ENCODE data around the gene HNRNPUL1. TPM values are rescaled to one million over a fixed set of nuclear protein-coding genes. Genes with fewer than 3 reads are reported as not detected.

The HNRNPUL1 gene
- total and polyA plus RNA-seq, 10 of the 15 experiments (the other 5 are each of a cell fraction or from before 2014, with no cell fraction given), result 11.1 to 276 (median 117) TPM

- TF ChIP-seq, protein P1, sequence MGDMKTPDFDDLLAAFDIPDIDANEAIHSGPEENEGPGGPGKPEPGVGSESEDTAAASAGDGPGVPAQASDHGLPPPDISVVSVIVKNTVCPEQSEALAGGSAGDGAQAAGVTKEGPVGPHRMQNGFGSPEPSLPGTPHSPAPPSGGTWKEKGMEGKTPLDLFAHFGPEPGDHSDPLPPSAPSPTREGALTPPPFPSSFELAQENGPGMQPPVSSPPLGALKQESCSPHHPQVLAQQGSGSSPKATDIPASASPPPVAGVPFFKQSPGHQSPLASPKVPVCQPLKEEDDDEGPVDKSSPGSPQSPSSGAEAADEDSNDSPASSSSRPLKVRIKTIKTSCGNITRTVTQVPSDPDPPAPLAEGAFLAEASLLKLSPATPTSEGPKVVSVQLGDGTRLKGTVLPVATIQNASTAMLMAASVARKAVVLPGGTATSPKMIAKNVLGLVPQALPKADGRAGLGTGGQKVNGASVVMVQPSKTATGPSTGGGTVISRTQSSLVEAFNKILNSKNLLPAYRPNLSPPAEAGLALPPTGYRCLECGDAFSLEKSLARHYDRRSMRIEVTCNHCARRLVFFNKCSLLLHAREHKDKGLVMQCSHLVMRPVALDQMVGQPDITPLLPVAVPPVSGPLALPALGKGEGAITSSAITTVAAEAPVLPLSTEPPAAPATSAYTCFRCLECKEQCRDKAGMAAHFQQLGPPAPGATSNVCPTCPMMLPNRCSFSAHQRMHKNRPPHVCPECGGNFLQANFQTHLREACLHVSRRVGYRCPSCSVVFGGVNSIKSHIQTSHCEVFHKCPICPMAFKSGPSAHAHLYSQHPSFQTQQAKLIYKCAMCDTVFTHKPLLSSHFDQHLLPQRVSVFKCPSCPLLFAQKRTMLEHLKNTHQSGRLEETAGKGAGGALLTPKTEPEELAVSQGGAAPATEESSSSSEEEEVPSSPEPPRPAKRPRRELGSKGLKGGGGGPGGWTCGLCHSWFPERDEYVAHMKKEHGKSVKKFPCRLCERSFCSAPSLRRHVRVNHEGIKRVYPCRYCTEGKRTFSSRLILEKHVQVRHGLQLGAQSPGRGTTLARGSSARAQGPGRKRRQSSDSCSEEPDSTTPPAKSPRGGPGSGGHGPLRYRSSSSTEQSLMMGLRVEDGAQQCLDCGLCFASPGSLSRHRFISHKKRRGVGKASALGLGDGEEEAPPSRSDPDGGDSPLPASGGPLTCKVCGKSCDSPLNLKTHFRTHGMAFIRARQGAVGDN (IDR thresholded peaks at IDR 0.05), result peak; percentile 31; the same call in 1 of the 2 replicates
- TF ChIP-seq YY1 (IDR thresholded peaks at IDR 0.05; ENCODE audit: low read depth, low read length) (0 out of 2 replicates have a peak, but pooled peaks have one; percentile 42), SIN3A (IDR thresholded peaks at IDR 0.05; ENCODE audit: low read depth, low read length) (no peak), LARP7 (IDR thresholded peaks at IDR 0.05) (no peak), ATF7 (IDR thresholded peaks at IDR 0.05; ENCODE audit: low read depth) (no peak), NRF1 (conservative IDR thresholded peaks at IDR 0.05; ENCODE audit: low read depth, low read length) (no peak), REST (IDR thresholded peaks at IDR 0.05; ENCODE audit: low read depth, low read length) (0 out of 2 replicates have a peak, but pooled peaks have one; percentile 7), ZNF384 (IDR thresholded peaks at IDR 0.05; ENCODE audit: borderline replicate concordance, low read depth, low read length) (no peak), ZNF207 (IDR thresholded peaks at IDR 0.05; ENCODE audit: borderline replicate concordance) (no peak), GABPA (IDR thresholded peaks at IDR 0.05; ENCODE audit: low read depth) (no peak), SIX5 (IDR thresholded peaks at IDR 0.05; ENCODE audit: low read depth, low read length, severe bottlenecking) (no peak), STAT3 (IDR thresholded peaks at IDR 0.05; ENCODE audit: low read depth, low read length) (no peak), RAD51 (IDR thresholded peaks at IDR 0.05) (no peak), MEF2A (IDR thresholded peaks at IDR 0.05; ENCODE audit: insufficient read depth, low read depth, low read length) (no peak), MYB (IDR thresholded peaks at IDR 0.05; ENCODE audit: borderline replicate concordance, low read depth, low read length) (no peak), SUZ12 (IDR thresholded peaks at IDR 0.05; ENCODE audit: unreplicated experiment) (no peak), JUNB (IDR thresholded peaks at IDR 0.05) (no peak), MTA3 (IDR thresholded peaks at IDR 0.05; ENCODE audit: borderline replicate concordance, low read length) (peak; percentile 76), PAX8 (IDR thresholded peaks at IDR 0.05) (no peak), EZH2 (IDR thresholded peaks at IDR 0.05; ENCODE audit: borderline replicate concordance, control insufficient read depth, low read depth, low read length) (no peak), TCF7 (IDR thresholded peaks at IDR 0.05; ENCODE audit: borderline replicate concordance) (no peak), KLF5 (IDR thresholded peaks at IDR 0.05; ENCODE audit: partially characterized antibody) (no peak), HDGF (IDR thresholded peaks at IDR 0.05) (peak; percentile 94), WRNIP1 (IDR thresholded peaks at IDR 0.05; ENCODE audit: borderline replicate concordance, low read depth, low read length) (no peak)
- TF ChIP-seq, protein P2, sequence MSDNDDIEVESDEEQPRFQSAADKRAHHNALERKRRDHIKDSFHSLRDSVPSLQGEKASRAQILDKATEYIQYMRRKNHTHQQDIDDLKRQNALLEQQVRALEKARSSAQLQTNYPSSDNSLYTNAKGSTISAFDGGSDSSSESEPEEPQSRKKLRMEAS (IDR thresholded peaks at IDR 0.05; ENCODE audit: low read depth, low read length), result no peak
Observed at GRCh38 chr19:41308450-41309179, 44.4 kb downstream of the HNRNPUL1 start (continued).
